DND-41 (cell line): ENCODE measurements around the gene LYST.

ENCODE experiments used
- ATAC-seq: fragments of 200-7000 bp; cut with Tn5 transposase; 3 replicates; pipeline ENCODE4 v1.9.1; 2021; ENCODE audit warnings: low read depth; ENCODE audit not compliant: insufficient read depth
- DNase-seq: peaks from one replicate; pipeline ENCODE4 v3.0.0-alpha.2; 2020
- H2AFZ ChIP-seq: 2 replicates; pipeline ENCODE4 v1.6.0; 2012; ENCODE audit warnings: low read depth, low read length
- H3K27ac ChIP-seq: 2 replicates; pipeline ENCODE4 v1.5.1; 2012; ENCODE audit warnings: low read length, inconsistent platforms
- H3K27me3 ChIP-seq: fragments of 200-600 bp; sonication (generic); 2 replicates; pipeline ENCODE4 v1.6.0; 2012; ENCODE audit warnings: low read length, mild to moderate bottlenecking, inconsistent platforms; ENCODE audit not compliant: insufficient read depth, poor library complexity
- H3K36me3 ChIP-seq: 2 replicates; pipeline ENCODE4 v1.5.1; 2012; ENCODE audit warnings: low read length, inconsistent platforms; ENCODE audit not compliant: insufficient read depth
- H3K4me1 ChIP-seq: 2 replicates; pipeline ENCODE4 v1.5.1; 2012; ENCODE audit warnings: mild to moderate bottlenecking, low read length; ENCODE audit not compliant: insufficient read depth
- H3K4me2 ChIP-seq: 2 replicates; pipeline ENCODE4 v1.6.0; 2012; ENCODE audit warnings: mild to moderate bottlenecking, moderate library complexity, low read length, inconsistent platforms; ENCODE audit not compliant: insufficient read depth
- H3K4me3 ChIP-seq, 2 experiments: fragments of 200-600 bp in 1 of 2; shearing (Covaris generic) in 1 of 2; 2 replicates each; pipeline ENCODE4 v1.5.1; 2012 to 2016; ENCODE audit warnings: inconsistent platforms in 2 of 2, low read length in 2 of 2, mild to moderate bottlenecking in 2 of 2, low read depth in 1 of 2, moderate library complexity in 1 of 2
- H3K79me2 ChIP-seq: 2 replicates; pipeline ENCODE4 v1.6.0; 2012; ENCODE audit warnings: low read length, inconsistent platforms; ENCODE audit not compliant: insufficient read depth
- H3K9ac ChIP-seq: 2 replicates; pipeline ENCODE4 v1.6.0; 2012; ENCODE audit warnings: low read depth, mild to moderate bottlenecking, inconsistent platforms, low read length, moderate library complexity
- H3K9me3 ChIP-seq: 2 replicates; pipeline ENCODE4 v1.5.1; 2012; ENCODE audit warnings: low read length, moderate library complexity, mild to moderate bottlenecking, inconsistent platforms; ENCODE audit not compliant: insufficient read depth, severe bottlenecking
- H4K20me1 ChIP-seq: 2 replicates; pipeline ENCODE4 v1.6.0; 2012; ENCODE audit warnings: low read length; ENCODE audit not compliant: insufficient read depth
- CTCF ChIP-seq: IDR thresholded peaks from 2 replicates; pipeline ENCODE4 v1.5.1; 2012; ENCODE audit warnings: borderline replicate concordance, low read length, moderate library complexity, mild to moderate bottlenecking; ENCODE audit not compliant: poor library complexity, severe bottlenecking; ENCODE audit errors: extremely low read depth
- EZH2 ChIP-seq: IDR thresholded peaks from 3 replicates; pipeline ENCODE4 v1.6.1; 2012; ENCODE audit warnings: borderline replicate concordance, low read depth, mild to moderate bottlenecking, moderate library complexity, low read length, inconsistent platforms; ENCODE audit not compliant: severe bottlenecking

LYST gene

GRCh38 chr1:235689356-235689755 lies 177.3 kb downstream of the LYST start:
- ATAC-seq, result no peak
- H3K36me3 ChIP-seq, result no peaks in the 10 kb centered on the region
- no peaks in the 10 kb centered on the region for H4K20me1 ChIP-seq

GRCh38 chr1:235688096-235688495 lies 178.6 kb downstream of the LYST start:
- Histone ChIP-seq H3K9me3 (no peaks in the 10 kb centered on the region), H3K79me2 (no peaks in the 10 kb centered on the region), H3K9ac (no peak overlapping the region), H4K20me1 (no peaks in the 10 kb centered on the region), H3K4me3 (no peak overlapping the region), H3K27ac (no peak overlapping the region), H3K4me2 (no peak overlapping the region), H3K27me3 (no peaks in the 10 kb centered on the region), H3K36me3 (no peaks in the 10 kb centered on the region), H3K4me1 (no peaks in the 10 kb centered on the region), H2AFZ (no peak overlapping the region)
- DNase-seq (no peak), ATAC-seq (no peak)
- no peak for TF ChIP-seq EZH2
- TF ChIP-seq CTCF, result no peak

More at GRCh38 chr1:235689356-235689755, 177.3 kb downstream of the LYST start:
- Histone ChIP-seq H3K9me3 (no peaks in the 10 kb centered on the region), H3K27me3 (no peaks in the 10 kb centered on the region), H3K27ac (no peak overlapping the region), H2AFZ (no peak overlapping the region), H3K9ac (no peak overlapping the region), H3K4me3 (no peak overlapping the region), H3K4me1 (no peaks in the 10 kb centered on the region), H3K4me2 (no peak overlapping the region), H3K79me2 (no peaks in the 10 kb centered on the region)
- no peak for DNase-seq
- TF ChIP-seq EZH2, result no peak
- TF ChIP-seq CTCF, result no peak

- Histone ChIP-seq H3K9me3 (no peaks in the 10 kb centered on the region), H3K36me3 (no peaks in the 10 kb centered on the region), H3K4me3 (no peak overlapping the region), H2AFZ (no peak overlapping the region), H3K27ac (no peak overlapping the region), H4K20me1 (no peaks in the 10 kb centered on the region), H3K27me3 (no peaks in the 10 kb centered on the region), H3K9ac (no peak overlapping the region), H3K4me1 (no peaks in the 10 kb centered on the region), H3K4me2 (no peak overlapping the region), H3K79me2 (no peaks in the 10 kb centered on the region)
- ATAC-seq (no peak), DNase-seq (no peak)
- TF ChIP-seq EZH2 (no peak), CTCF (no peak)
These were observed 183.1 kb downstream of the LYST start for GRCh38 chr1:235683653-235684052.

- Histone ChIP-seq H3K9me3 (no peaks in the 10 kb centered on the region), H3K79me2 (no peaks in the 10 kb centered on the region), H2AFZ (peak overlapping the region; percentile 31; the same call in 1 of the 2 replicates), H3K27ac (no peak overlapping the region), H3K9ac (no peak overlapping the region), H3K36me3 (no peaks in the 10 kb centered on the region), H3K4me3 (no peak overlapping the region), H3K4me2 (no peak overlapping the region), H3K4me1 (no peaks in the 10 kb centered on the region), H4K20me1 (no peaks in the 10 kb centered on the region), H3K27me3 (no peaks in the 10 kb centered on the region)
- ATAC-seq, result no peak
- TF ChIP-seq CTCF (no peak), EZH2 (no peak)
- DNase-seq, result no peak
These were observed 184.5 kb downstream of the LYST start for GRCh38 chr1:235682216-235682615.
